ENCODE data around the gene RGS3.
A peak's percentile ranks its signal among the peaks of the same experiment; 100 is the strongest.

Gene RGS3

DNA sequence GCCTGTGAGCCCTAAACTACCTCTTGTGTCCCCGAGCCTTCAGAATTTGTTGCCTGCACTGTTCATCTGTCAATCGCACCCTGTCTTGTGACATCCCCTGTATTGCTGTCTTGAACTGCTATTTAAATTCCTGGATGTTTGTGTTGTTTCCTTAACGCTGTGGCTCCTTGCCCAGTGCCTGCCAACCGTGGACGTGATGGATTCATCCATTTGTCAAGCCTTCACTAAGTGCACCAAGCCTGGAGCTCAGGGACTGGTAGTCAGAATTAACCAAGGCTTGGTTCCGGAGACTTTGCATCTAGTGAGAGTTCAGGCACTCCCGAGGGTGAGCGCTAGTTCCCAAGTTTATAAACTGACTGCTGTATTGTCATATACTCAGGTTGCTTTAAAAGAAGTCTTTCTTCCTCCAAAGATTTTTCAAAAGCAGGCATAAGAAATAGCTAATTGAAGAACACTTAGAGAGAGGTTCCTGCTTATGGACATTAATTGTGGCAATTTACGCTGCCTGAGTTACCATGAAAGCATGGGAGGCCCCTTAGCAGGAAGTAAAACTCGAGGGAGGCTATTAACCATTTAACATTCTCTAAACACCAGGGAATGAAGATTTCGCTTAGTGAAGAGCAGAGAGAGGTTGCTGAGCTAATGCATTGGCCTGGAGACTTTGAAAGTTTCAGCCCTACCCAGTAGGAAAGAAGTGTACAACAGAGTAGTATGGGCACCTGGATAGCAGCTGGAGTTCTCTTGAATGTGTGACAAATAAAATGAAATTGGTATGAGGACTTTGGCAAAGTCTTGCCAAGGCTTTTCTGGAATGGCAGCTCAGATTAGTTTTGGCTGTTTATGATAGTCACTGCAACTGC lies 29.0 kb downstream of the RGS3 start:
- peak; percentile 58 for DNase-seq

DNA sequence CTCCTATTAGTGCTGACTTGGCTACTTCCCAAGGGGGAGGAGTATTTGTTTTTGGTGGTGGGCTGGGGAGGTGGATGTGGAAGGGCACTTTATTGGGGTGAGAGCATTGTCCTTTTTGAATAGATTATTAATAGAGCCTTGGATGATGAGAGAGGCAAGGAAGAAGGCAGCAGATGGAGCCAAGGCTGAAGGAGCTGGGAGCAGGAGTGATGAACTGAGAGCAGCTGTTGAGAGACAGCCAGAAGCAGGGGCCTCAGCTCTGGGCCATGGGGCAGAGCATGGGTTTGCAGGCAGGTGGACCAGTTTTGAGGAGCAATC lies 29.6 kb downstream of the RGS3 start:
- no peak for DNase-seq

DNA sequence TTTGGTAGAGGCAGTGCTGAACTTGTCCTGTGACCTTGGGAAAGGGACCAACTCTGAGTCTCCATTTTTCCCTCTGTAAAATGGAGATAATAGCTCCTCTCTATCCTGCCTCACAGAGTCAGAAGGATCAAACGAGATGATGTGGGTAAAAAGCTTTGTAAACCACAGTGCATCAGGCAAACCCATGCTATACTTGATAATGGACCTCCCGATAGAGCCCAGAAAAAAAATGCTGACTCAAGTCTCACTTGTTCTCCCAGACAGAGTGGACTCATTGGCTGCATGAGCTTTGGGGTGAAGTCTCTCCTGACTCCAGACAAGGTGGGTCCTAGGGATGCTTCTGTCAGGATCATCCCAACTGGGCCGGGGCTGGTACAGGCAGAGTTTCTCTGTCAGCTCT lies 32.0 kb downstream of the RGS3 start:
- no peak for DNase-seq

DNA sequence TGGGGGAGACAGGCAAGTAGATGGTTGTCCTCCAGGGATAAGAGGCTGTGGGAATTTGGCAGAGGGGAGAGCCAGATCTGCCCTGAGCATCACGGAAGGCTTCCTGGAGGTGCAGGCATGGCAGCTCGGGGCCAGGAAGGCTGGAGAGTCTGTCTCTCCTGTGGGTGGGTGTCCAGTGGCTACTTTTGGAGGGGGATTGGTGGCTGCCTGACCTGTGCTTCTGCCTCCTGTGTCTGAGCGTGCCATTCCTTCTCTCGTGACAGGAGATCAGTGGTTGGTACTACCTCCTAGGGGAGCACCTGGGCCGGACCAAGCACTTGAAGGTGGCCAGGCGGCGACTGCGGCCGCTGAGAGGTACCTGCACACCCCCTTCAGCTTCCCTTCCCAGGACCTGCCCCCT lies 33.5 kb downstream of the RGS3 start:
- DNase-seq: no peak

DNA sequence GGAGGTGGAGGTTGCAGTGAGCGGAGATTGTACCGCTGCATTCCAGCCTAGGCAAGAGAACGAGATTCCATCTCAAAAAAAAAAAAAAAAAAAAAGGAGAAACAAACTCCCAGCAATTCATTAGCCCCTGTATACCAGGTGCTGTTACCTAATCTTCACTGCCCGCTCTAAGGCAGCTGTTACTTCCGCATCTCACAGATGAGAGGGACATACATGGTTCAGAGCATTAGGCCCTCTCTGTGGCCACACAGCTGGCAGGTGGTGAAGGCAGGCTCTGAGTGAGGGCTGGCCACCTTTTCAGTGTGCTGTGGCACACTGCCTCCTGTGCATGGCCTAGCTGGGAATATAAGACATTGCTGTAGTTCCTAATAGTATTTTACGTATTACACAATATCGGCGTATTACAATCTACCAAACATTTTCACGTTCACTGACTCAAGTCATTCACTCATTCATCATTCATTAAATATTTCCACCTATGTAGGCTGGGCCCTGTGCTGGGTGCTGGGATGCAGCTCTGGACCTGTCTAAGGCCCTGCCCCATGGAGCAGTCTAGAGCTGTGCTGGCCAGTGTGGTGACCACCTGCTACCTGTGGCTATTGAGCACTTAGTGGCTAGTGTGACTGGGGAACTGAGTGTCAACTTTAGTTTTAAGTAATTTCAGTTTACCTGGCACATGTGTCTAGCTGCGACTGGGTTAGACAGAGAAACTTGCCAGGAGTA lies 35.8 kb downstream of the RGS3 start:
- DNase-seq: no peak

DNA sequence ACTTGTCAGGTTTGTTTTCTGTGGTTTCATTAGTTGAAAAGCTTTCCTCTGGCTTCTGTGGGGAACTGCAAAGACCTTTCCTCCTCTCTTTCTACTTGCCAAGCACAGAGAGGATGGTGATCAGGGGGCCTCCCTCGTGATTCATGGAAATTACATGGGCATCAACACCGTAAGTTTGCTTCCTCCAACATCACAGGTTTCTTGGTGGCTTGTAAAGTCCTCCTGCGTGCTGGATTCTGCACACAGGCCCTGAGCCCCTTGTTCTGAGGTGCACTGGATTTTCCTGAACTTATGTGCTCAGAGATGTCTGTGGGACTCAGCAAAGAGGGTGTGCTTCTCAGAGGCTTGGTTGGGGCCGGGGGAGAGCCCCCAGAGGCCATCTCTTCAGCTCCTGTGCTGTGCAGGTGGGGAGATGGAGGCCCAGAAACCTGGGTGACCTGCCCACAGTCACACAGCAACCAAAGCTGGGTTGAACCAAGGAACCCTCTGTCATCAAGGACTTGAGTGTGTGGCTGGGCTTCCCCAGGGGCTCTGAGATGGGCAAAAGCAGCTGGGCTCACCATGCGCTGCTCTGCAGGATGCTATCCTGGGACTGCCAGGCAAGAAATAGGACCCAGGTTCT lies 36.5 kb downstream of the RGS3 start:
- DNase-seq: no peak

DNA sequence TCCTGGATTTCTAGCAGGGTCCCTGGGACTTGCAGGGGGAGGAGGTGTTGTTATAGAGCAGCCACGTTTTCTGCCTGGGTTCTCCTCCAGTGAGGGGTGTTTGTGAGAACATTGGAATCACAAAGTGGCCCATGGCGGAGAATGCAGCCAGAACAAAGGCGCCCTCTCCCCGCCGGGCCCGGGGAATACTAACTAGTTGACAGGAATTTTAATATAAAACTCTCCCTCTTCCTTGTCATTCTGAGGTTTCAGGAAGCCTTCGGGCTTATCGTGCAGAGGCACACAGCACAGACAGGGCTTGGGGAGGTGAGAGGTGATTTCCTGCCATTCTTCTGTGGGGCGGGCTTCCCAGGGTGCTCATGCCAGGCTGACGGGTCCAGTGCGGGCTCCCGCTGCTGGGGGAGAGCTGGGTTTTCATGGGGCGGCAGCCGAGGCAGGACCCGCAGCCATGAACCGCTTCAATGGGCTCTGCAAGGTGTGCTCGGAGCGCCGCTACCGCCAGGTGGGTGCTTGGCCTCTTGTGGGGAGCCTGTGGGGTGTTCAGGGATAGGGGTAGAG lies 37.7 kb downstream of the RGS3 start:
- DNase-seq: no peak

DNA sequence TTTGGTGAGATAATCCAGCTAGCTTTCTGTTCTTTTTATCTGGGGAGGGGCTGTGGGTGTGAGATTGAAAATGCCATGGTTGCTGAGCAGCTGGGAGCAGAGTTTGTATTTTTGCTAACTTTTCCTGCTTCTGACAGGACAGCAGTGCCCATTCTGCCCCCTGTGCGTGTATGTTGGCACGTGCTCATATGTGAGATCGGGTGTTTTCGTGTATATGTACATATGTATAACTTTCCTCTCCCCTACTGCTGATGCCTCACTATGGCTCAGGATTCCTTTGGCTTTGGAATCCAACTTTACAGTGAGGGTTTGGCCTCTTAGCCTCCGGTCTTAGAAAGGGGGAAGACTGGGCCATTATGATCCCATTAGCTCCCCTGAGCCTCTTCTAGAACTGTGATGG lies 38.3 kb downstream of the RGS3 start:
- DNase-seq: no peak

DNA sequence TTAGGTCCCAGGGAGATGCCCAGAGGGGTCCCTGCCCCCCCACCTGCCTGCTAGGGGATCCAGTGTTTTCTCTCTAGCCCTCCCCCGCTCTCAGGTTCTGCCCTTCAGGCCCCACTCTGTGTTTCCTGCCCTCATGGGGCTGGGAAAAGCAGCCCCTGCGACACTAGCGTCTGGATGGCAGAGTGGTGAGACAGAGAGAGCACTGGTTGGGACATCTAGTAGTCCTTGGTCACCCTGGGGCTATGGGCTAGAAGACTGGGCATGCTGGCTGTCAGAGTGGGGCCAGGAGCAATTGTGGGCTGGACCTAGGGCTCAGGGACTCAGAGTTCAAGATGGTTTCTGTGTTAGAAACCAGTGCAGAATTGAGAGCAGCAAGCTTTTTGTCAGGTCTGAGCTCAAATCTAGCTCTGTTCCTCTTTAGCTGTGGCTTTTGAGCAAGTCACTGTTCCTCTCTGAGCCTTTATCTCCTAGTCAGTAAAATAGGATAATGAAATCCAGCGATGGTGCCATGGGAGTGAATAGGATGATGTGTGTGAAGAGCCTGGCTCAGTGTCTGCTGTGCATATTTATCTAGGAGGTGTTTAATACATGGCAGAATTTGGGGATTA lies 39.0 kb downstream of the RGS3 start:
- DNase-seq: no peak

DNA sequence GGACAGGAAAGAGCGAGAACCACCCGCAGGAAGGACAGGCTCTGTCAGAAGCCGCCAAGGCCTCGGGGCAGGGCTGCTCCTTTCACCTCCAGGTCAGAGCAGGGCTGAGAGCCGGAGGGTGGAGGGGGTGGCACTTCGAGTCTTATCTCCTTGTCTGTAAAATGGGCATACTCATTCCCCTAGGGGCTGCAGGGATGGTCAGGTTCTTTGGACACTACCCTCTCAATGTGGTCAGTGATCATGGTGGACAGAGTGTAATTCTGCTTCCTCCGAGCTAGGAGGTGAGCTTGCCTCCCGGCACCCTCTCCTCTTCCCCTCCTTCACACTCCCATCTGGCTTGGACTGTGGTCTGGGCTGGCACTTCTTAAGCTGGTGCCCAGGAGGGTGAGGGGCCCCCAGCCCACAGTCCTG lies 39.6 kb downstream of the RGS3 start:
- no peak for DNase-seq

DNA sequence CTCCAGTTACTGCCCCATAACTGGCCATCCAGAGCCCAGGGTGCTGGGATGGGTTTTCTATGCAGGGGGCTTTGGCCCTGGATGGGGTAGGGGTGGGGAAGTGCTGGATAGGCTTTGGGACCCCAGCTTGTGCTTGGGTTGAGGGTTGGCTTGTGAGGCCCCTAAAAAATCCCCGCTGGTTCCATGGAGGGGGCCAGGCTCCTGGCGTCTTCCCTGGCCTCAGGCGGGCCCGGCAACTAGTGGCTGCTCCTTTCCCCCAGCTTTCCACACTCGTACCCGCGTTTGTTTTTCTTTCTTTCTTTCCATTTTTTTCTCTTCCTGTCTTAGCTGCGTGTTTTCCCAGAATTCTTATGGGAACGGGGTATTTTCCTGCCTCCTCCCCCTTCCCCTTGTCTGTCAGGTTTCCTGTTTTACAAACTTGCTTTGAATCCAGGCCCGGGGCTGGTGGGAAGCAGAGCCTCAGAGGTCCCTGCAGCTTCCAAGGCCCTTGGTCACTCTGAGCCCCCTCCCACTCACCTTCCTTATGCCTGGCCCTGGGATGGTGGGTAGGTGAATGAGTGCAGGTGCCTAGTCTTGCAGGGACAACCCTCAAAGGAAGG lies 40.2 kb downstream of the RGS3 start:
- no peak for DNase-seq

DNA sequence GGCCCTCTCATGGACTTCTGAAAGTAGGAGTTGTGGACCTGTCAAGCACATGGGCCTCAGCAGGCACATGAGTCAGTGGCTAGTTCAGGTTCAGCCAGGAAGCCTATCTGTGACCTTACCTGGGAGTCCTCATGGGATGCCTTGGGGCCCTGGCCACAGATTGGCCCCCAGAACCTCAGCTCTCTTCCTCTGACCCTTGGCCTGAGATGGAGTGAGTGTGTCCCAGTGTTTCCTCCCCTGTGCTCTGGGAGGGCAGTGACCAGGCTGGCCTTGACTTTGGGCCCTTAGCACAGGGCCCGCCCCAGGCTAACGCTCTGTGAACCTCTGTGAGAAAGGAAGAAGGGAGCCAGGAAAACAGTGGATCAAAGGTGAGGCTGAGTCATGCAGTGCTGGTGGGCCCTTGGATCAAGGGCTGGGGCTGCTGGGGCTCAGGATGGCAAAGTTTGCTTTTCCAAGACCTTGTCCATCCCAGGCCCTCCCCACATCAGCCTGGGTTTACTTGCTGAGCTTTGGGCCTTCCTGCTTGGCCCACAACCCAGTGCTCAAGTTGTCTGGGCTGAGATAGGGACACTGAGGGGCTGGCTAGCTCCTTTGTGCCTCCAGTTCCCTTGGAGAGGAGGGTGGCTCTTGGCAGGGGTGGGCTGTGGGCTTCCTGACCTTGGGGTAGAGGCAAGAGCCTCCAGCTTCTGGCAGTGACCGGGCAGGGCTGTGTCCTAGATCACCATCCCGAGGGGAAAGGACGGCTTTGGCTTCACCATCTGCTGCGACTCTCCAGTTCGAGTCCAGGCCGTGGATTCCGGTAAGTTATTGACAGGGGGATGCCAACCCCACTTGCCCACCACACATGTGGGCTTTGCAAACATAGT lies 41.4 kb downstream of the RGS3 start:
- no peak for DNase-seq

DNA sequence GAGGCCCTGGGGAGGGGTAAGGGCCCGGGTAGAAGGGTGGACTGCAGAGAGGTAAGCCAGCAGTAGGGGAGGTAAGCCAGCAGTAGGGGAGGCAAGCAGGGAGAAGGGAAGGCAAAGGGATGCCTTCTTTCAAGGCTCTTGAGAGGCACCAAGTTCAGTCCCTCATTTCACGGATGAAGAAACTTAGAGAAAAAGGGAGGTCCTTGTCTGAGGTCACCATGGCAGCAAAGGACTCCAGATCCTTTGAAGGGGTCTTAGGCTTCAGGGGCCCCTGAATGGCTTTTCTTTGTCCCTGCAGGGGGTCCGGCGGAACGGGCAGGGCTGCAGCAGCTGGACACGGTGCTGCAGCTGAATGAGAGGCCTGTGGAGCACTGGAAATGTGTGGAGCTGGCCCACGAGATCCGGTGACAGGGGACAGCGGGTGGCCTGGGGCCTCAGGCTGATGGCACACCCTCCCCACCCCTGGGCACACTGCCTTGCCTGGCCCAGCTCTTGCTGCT lies 42.6 kb downstream of the RGS3 start:
- DNase-seq: peak; percentile 96

DNA sequence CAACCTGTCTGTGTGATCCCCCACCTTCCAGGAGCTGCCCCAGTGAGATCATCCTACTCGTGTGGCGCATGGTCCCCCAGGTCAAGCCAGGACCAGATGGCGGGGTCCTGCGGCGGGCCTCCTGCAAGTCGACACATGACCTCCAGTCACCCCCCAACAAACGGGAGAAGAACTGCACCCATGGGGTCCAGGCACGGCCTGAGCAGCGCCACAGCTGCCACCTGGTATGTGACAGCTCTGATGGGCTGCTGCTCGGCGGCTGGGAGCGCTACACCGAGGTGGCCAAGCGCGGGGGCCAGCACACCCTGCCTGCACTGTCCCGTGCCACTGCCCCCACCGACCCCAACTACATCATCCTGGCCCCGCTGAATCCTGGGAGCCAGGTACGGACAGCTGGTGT lies 43.7 kb downstream of the RGS3 start:
- no peak for DNase-seq

DNA sequence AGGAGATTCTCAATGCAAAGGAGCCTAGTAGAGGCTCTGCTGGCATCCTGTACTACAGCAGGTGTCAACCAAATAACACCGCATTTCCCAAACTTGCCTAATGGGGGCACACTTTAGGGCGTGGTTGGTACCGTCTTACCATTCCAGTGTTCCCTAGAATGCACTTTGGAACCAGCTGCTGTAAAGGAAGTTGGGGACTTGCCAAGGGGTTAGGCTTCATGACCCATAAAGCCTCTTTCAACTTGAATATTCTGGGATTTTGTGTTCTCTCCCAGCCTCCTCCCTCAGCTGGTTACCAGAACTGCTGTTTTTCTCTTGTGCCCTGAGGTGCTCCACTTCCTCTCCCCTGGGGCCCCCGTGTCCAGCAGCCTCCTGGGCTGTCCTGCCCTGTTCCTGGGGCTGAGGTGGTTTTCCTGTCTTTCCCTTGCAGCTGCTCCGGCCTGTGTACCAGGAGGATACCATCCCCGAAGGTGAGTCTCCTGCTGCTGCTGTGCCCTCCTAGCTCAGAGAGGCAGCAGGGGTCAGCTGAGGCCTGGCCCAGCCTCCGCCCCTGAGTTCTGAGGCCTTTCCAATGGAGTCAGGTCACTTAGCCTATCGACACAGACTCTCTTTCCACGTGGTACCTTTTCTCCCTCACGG lies 44.7 kb downstream of the RGS3 start:
- no peak for DNase-seq

DNA sequence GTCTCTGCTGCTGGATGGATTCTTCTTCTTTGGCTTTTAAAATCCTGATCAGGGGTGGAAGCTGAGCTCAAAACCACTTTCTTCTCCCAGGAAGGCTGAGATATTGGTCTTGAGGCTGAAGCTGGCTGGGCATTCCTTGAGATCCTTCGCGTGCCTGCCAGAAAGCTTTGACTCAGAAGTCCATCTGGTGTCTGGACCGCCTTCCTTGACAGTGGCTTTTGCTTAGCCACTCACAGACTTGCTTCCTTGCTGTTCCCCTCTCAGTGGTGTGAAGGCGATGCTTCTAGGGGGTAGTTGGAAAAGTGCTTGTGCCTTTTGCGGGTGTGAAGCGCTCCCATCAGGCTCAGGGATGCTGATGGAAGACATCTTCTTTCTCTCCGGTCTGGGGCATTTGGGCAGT lies 45.9 kb downstream of the RGS3 start:
- no peak for DNase-seq

DNA sequence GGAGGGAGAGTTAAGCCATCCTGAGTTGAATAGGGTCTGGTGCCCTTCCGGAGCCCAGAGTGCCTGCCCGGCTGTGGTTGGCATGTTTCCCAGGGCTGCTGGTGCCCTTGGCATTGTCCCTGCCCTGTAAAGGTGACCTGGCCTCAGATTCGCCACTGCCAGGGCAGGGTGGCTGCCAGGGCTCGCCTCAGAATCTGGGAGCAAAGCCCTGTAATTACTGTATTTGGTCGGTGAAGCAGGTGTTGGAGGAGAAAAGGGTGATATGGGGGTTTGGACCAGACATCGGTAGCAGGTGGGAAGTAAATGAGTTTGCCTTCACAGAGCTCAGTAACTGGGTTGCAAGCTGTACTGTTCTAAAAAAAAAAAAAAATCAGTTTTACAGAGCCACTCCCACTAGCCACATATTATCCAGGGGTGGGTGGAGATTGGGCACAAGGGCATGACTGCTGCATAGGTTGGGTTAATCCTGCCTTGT lies 47.6 kb downstream of the RGS3 start:
- no peak for DNase-seq

DNA sequence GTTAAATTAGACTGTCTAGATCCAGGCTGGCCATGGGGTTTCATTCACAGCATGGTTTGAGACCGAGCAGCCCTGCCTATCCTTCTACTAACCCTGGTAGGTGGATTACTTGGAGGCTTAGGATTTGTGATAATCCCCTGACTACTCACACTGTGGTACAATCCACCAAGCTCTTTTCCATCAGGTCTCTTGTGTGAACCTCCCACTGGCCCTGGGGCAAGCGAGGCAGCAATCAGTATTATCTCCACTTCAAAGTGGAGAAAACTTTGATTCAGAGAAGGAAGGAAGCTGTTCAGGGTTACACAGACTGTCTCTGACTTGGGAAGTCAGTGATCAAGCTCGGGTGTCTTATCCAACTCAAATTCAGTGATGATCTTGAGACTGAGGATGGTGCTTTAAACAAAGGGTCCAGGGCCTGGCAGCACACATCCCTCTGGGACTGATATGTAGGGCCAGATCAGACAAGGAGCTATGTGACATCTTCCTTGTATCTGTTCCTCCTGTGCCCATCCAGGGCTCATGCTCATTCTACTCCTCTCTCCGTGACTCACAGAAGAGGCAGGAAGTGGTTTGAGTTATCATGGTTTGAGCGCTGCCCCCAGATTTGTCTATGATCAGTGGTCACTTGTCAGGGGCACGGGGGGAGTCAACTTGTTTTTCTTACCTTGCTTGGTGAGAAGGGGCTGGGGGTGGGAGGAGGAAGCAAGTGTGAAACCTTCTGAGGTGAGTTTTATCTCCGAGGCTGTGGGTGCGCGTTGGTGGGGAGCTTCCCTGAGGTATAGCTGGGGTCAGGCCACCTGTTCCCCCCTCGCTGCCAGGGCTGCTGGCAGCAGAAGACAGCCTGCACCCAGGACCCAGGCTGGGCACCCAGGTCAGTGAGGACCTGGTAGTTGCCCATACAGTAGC lies 48.6 kb downstream of the RGS3 start:
- DNase-seq: no peak

DNA sequence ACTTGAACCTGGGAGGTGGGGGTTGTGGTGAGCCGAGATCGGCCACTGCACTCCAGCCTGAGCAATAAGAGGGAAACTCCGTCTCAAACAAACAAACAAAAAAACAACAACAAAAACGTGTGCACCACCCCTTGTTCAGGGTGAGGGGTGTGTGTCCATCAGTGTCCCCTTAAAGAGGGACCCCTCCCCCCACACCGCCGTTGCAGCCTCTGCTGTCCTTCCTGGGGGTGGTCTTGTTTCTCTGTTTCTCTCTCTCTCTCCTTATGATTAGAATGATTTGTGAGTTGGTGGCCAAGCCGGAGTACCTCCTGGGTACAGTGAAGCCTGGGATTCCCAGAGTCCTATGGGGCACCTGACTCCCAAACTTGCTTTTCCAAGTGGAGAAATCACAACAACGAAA lies 49.6 kb downstream of the RGS3 start:
- DNase-seq: no peak

DNA sequence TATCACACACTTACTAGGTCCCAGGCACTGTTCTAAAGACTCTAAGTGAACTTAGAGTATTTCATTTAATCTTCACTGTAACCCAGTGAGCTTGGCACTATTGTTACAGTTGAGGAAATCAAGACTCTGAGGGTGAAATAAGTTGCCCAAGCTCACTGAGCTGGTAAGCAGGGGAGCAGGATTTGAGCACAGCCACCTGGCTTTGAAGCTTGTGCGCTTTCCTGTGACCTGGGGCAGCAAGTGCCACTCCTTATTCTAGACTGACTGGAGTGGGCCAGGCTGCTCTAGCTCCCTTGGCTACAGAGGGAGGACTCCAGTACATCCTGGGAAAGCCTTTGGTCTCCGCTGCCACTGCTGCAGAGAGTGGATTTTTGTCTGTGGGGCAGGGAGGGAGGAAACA lies 50.0 kb downstream of the RGS3 start:
- no peak for DNase-seq
